DMS 273 treated with DMSO at 0.1 percent for 48 hours (cell line): ENCODE data around the gene C4A.
"Not testable (repeated sequence)": the region's sequence is repeated elsewhere in the genome, so short reads cannot be mapped to it uniquely, and the experiment has no call there.

Experiments
- DNase-seq: peaks from one replicate; lab custom pipeline; 2025; lab: John Stamatoyannopoulos, UW

Gene C4A

DNA sequence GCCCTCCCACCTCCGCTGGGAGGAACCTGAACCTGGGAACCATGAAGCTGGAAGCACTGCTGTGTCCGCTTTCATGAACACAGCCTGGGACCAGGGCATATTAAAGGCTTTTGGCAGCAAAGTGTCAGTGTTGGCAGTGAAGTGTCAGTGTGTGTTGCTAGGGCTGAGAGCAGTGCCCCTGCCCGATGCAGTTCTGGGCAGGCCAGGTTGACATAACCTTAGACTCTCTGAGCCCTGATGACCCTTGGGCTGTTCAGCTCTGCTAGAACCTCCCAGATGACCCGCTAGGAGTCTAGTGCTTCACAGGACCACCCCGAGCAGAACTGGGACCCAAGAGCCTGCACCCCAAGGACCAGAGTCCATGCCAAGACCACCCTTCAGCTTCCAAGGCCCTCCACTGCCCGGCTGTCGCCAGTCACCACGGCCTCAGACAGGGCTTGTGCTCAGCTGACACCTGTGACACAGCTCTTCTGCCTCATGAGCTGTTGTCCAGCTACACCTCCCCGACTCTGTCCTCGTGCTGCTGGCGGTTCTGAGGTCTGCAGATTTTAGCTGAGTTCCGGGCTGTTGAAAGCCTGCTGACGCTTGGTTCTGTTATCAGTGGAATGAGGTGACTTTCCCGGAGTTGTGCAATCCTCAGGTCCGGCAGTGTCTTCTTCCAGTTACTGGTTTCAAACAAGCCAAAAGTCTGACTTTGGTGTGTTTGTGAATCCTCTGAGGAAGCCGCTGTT is 53.6 kb downstream of the C4A start:
- DNase-seq: not testable (repeated sequence)

DNA sequence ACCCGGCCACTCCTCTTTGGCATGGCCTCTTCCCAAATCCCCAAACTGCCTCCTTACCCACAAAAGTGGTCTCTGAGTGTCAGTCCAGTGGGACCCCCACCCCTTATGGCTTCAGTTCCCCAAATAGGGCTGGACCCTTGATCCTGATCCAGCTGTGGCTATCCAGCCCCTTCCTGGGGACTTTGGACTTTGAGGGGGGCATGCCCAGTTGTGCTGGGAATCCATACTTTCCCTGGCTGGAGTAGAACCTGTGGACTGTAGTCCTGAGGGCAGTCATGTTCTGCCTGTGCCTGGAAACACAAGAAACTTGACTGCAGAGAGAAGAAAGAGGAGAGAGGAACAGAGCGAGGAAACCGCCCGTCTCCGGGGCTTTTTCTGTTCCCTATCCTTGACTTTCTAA is 55.3 kb downstream of the C4A start:
- not testable (repeated sequence) for DNase-seq

DNA sequence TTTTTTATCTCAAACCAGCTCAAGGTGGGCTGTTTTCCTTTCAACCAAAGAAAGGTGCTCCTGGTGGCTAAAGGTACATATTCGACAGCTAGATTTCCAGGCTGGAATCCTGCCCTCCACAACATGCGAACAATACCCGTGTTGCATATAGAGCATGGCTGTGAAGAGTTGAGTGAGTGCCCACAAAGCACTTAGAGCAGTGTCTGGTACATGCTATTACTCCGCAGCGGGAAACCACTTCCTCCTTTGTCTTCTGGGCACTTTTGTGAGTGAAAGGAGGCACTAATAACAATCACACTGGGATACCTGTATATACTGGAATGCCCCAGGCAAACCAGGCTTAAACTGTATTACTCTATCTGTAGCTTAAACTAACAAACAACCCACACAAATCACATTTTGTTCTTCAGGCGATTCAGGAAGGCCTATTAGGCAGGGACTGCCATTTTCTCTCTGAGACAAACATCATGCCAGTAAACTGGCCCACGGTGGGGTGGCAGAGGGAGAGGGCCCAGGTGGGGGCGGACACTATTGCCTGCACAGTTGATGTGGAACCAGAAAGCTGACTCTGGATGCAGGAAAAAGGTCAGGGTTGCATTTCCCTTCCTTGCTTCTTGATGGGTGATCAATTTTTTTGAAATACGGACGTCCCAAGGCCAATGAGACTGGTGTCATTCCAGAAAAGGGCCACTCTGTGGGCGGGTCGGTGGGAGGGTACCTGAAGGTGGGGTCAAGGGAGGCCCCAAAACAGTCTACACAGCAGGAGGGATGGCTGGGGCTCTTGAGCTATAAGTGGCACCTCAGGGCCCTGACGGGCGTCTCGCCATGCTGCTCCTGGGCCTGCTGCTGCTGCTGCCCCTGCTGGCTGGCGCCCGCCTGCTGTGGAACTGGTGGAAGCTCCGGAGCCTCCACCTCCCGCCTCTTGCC is 56.0 kb downstream of the C4A start, which contains the start of gene CYP21A2:
Gene CYP21A2, plus strand, starts transcription at position 818 of the 927 bp plus-strand sequence. Its CDS starts 8 bp downstream, at position 826.
- not testable (repeated sequence) for DNase-seq

GRCh38 chr6:32038878-32039277 is 57.0 kb downstream of the C4A start:
- not testable (repeated sequence) for DNase-seq

DNA sequence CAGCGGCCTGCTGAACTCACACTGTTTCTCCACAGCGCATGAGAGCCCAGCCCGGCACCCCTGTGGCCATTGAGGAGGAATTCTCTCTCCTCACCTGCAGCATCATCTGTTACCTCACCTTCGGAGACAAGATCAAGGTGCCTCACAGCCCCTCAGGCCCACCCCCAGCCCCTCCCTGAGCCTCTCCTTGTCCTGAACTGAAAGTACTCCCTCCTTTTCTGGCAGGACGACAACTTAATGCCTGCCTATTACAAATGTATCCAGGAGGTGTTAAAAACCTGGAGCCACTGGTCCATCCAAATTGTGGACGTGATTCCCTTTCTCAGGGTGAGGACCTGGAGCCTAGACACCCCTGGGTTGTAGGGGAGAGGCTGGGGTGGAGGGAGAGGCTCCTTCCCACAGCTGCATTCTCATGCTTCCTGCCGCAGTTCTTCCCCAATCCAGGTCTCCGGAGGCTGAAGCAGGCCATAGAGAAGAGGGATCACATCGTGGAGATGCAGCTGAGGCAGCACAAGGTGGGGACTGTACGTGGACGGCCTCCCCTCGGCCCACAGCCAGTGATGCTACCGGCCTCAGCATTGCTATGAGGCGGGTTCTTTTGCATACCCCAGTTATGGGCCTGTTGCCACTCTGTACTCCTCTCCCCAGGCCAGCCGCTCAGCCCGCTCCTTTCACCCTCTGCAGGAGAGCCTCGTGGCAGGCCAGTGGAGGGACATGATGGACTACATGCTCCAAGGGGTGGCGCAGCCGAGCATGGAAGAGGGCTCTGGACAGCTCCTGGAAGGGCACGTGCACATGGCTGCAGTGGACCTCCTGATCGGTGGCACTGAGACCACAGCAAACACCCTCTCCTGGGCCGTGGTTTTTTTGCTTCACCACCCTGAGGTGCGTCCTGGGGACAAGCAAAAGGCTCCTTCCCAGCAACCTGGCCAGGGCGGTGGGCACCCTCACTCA is 57.7 kb downstream of the C4A start:
- DNase-seq: not testable (repeated sequence)

DNA sequence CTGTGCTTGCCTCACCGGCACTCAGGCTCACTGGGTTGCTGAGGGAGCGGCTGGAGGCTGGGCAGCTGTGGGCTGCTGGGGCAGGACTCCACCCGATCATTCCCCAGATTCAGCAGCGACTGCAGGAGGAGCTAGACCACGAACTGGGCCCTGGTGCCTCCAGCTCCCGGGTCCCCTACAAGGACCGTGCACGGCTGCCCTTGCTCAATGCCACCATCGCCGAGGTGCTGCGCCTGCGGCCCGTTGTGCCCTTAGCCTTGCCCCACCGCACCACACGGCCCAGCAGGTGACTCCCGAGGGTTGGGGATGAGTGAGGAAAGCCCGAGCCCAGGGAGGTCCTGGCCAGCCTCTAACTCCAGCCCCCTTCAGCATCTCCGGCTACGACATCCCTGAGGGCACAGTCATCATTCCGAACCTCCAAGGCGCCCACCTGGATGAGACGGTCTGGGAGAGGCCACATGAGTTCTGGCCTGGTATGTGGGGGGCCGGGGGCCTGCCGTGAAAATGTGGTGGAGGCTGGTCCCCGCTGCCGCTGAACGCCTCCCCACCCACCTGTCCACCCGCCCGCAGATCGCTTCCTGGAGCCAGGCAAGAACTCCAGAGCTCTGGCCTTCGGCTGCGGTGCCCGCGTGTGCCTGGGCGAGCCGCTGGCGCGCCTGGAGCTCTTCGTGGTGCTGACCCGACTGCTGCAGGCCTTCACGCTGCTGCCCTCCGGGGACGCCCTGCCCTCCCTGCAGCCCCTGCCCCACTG is 58.6 kb downstream of the C4A start:
- DNase-seq: not testable (repeated sequence)

- DNase-seq: not testable (repeated sequence)
Measured at GRCh38 chr6:32041050-32041321, 59.1 kb downstream of the C4A start.

DNA sequence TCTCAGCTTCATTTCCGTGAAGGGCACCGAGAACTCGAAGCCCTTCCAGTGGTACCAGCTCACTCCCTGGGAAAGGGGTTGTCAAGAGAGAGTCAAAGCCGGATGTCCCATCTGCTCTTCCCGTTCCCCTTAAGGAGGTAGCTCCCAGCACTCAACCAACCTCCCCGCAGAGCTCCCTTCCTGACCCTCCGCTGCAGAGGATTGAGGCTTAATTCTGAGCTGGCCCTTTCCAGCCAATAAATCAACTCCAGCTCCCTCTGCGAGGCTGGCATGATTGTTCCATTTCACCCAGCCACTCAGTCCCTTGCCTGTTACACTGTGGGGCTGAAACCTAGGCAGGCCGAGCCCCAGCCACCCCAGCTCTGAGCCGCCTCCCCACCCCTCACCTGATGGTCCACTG is 59.5 kb downstream of the C4A start:
- DNase-seq: not testable (repeated sequence)

GRCh38 chr6:32042276-32042675 is 60.4 kb downstream of the C4A start:
- not testable (repeated sequence) for DNase-seq

DNA sequence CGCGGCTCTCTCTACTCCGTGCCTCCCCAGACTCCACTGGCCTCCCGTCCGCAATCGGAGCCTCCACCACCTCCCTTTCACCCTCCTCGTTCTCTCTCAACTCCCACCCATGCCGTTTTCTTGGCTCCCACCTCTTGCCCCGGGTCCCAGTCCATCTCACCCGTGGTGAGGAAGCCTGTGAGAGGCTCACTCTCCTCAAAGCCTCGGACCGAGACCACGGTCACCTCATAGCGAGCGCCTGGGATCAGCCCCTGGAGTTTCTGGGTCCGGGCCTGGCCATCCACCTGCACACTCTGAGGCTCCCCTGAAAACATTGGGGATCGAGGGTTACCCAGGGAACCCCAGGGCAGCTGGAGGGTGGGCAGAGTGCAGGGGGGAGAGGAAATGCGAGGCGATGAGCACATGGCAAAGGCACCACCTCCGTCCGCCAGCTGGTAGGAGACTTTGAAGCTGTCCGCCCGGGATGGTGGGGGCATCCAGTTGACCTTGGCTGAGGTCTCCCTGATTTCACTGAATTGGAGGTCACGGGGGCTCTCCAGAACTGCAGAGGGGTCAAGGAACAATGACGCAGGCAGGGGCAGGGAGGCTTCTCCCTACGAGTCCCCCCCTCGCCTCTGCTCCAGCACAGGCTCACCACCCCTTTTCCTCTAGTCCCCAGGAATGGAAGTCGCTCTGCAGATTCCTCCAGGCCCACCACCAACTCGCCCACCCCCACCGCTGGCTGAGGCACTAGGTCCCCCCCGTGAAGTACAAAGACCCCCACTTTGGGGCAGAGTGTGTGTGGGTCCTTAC is 61.9 kb downstream of the C4A start:
- DNase-seq: not testable (repeated sequence)

DNA sequence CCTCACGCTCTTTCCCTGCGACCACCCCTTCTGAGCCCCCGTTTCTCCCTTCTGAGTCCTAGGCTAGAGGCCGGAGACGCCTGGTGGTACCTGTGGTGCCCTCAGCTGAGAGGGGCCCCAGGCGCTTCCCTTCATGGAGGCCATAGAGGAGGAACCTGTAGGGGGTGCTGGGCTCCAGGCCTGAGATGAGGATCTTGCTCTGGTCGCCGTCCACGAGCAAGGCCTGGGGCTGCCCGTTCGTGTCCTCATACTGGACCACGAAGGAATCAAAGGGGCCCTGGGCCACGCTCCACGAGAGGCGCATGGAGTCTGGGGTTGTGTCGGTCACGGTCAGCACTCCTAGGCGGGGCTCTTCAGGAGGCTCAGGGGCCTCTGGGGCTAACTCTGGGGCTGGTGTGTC is 63.1 kb downstream of the C4A start:
- DNase-seq: not testable (repeated sequence)

- DNase-seq: no peak
Measured at GRCh38 chr6:32045811-32046449, 64.1 kb downstream of the C4A start.

DNA sequence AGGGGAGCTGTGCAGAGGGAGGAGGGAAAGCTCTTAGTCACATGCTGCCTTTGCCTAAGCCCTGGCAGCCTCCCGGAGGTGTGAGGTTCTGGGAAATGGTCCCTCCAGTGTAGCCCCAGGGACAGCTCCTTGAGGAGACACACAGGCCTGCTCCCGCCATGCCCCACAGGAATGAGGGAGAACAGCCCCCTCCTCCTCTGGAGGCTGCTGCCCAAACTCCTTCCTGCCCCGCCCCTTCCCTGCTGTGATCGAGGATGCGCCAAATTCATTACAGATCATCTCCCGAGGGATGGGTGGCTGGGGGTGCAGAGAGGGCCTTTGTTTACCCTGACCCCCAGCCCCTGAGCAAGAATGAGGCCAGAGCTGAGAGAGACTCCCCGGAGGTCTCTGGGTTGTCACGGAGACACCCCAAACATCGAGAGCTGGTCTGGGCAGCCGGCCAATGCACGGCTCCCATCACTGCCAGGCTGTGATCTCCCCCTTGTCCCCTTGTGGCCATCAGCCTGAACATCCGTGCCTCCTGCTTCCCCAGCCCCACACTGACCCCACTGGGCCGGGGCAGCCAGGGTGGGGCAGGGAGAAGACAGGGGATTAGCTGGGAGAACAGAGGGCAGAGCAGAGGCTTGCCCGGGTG is 64.7 kb downstream of the C4A start:
- DNase-seq: no peak

DNA sequence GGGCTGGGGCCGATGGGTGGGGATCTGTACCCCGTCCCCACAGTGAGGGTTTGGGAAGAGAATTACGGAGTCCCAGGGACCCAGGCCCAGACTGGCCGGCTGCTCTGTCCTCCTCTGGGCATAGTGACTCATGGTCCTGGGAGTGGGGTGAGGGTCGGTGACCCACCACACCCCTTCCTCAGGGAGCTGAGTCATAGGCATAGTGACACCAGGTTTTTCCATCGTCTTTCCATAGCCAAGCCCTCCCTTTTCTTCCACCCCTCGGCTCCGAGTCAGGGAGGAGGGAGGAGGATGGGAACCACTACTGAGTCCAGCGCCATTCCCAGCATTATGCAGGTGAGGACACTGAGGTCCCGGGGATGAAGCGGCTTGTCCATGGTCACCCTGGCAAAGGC is 65.2 kb downstream of the C4A start:
- no peak for DNase-seq

GRCh38 chr6:32047539-32047854 is 65.6 kb downstream of the C4A start:
- no peak for DNase-seq

- no peak for DNase-seq
Measured at GRCh38 chr6:32047855-32048766, 66.3 kb downstream of the C4A start.

DNA sequence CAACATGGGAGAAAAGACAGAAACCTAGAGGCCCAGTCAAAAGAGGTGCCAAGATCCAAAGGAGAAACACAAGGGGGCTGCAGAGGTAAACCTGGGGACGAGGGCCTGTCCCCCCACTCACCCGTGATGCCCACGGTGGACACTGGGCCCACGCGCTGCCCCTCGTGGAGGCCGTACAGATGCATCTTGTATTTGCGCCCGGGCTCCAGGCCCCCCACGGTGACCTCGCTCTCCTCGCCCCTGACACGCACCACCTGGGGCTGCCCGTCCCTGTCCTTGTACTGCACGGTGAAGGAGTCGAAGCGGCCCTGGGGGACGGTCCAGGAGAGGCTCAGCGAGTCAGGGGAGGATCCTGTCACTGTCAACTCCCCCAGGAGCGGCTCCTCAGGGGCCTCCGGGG is 67.3 kb downstream of the C4A start:
- DNase-seq: not testable (repeated sequence)

DNA sequence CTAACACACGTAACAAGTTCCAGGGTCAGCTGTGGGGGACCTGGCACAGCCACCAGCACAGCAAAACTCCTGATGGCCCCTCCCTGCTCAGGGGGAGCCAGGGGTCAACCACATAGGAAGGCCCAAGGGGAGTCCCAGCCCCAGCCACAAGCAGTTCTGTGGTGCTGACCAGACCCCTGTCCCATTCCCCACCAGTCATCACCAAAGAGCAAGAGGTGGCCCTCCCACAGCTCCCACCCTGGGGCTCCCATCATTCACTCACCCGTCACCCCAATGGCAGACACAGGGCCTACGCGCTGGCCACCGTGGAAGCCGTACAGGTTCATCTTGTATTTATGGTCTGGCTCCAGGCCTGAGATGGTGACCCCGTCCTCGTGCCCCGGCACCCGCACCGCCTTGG is 67.9 kb downstream of the C4A start:
- DNase-seq: not testable (repeated sequence)

DNA sequence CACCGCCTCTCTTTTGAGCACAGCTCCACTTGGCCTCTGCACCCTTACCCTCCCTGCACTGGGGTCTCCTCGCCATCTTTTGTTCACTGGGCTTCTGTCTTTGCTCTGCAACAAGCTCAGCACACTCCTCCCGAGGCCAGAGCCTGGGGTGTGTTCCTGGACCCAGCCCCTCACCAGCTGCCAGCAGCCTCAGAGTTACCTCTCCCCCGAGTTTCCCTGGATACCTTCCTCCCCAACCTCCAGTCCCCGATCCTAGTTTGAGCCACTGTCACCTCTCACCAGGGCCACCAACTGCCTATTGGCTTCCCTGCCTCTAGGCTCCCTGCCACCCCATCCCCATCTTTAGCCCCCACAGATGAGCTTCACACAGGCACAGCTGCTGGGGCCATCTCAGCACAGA is 68.7 kb downstream of the C4A start:
- DNase-seq: no peak
